KMS-11 (cell line): ENCODE data around the gene OR10H4.

ENCODE experiments used
- H2AFZ ChIP-seq: fragments of 200-600 bp; sonication (generic); 2 replicates; pipeline ENCODE4 v1.6.1; 2016; ENCODE audit warnings: antibody characterized with exemption, mixed run types, low read depth
- H3K27ac ChIP-seq: fragments of 200-600 bp; sonication (generic); 2 replicates; pipeline ENCODE4 v1.6.1; 2016; ENCODE audit warnings: mild to moderate bottlenecking, mixed run types
- H3K27me3 ChIP-seq: fragments of 200-600 bp; sonication (generic); 2 replicates; pipeline ENCODE4 v1.6.1; 2017; ENCODE audit warnings: mild to moderate bottlenecking, low read depth, mixed run types, moderate library complexity; ENCODE audit not compliant: insufficient read depth
- H3K36me3 ChIP-seq: fragments of 200-600 bp; sonication (generic); 2 replicates; pipeline ENCODE4 v1.6.1; 2017; ENCODE audit warnings: mild to moderate bottlenecking, mixed run types; ENCODE audit not compliant: insufficient read depth
- H3K4me1 ChIP-seq: fragments of 200-600 bp; sonication (generic); 2 replicates; pipeline ENCODE4 v1.6.1; 2016; ENCODE audit warnings: mild to moderate bottlenecking, low read depth, mixed run types; ENCODE audit not compliant: poor library complexity, severe bottlenecking
- H3K4me2 ChIP-seq: fragments of 200-600 bp; sonication (generic); 2 replicates; pipeline ENCODE4 v1.7.0; 2016; ENCODE audit warnings: mild to moderate bottlenecking, mixed run types
- H3K4me3 ChIP-seq: fragments of 200-600 bp; sonication (generic); IDR thresholded peaks from 2 replicates; pipeline ENCODE4 v1.6.1; 2017; ENCODE audit warnings: low read depth, low read length, mixed read lengths; ENCODE audit not compliant: insufficient read depth
- H3K79me2 ChIP-seq: fragments of 200-600 bp; sonication (generic); 2 replicates; pipeline ENCODE4 v1.6.1; 2016; ENCODE audit warnings: low read depth, mixed run types; ENCODE audit not compliant: insufficient read depth
- H3K9ac ChIP-seq: fragments of 200-600 bp; sonication (generic); 2 replicates; pipeline ENCODE4 v1.6.1; 2016; ENCODE audit warnings: mild to moderate bottlenecking, mixed run types
- H4K20me1 ChIP-seq: fragments of 200-600 bp; sonication (generic); 2 replicates; pipeline ENCODE4 v1.6.1; 2016; ENCODE audit warnings: mild to moderate bottlenecking, mixed run types; ENCODE audit not compliant: insufficient read depth
- CTCF ChIP-seq: fragments of 200-600 bp; sonication (generic); conservative IDR thresholded peaks from 2 replicates; pipeline ENCODE4 v1.6.1; 2017; ENCODE audit warnings: low read depth, mild to moderate bottlenecking, antibody characterized with exemption, low read length, moderate library complexity, mixed read lengths

OR10H4 gene

DNA sequence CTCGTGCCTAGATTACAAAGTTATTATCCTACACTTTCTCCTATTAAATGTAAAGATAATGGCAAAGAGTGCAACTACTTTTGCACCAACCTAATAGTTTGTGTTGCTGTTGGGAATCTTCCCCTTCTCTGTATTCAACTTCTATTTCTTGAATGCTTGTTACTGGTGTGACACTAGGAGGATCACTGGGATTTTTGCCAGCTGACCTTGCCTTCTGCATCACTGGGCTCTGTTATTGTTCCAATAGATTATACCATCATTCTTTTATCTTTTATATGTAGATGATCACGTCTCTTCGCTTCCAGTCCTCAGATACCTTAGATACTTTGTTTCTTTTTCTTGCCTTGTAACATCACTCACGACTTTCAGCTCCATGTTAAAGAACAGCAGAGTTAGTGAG lies 3.5 kb upstream of the OR10H4 start:
- H2AFZ ChIP-seq, result no peak overlapping the region
- H4K20me1 ChIP-seq, result no peaks in the 10 kb centered on the region
- no peak overlapping the region for H3K9ac ChIP-seq
- no peaks in the 10 kb centered on the region; the same call in 1 of the 2 replicates for H3K27me3 ChIP-seq
- H3K79me2 ChIP-seq, result no peaks in the 10 kb centered on the region
- H3K36me3 ChIP-seq, result no peaks in the 10 kb centered on the region
- H3K4me2 ChIP-seq, result no peak overlapping the region
- TF ChIP-seq CTCF, result no peak
- no peak overlapping the region for H3K4me3 ChIP-seq
- no peaks in the 10 kb centered on the region for H3K4me1 ChIP-seq
- H3K27ac ChIP-seq, result no peak overlapping the region

GRCh38 chr19:15954820-15955219 lies 6.0 kb downstream of the OR10H4 start:
- no peak overlapping the region for H2AFZ ChIP-seq
- no peak overlapping the region for H3K27ac ChIP-seq
- no peak overlapping the region for H3K4me3 ChIP-seq
- H3K79me2 ChIP-seq, result no peaks in the 10 kb centered on the region
- no peaks in the 10 kb centered on the region for H4K20me1 ChIP-seq
- H3K4me1 ChIP-seq, result no peaks in the 10 kb centered on the region
- no peak overlapping the region for H3K9ac ChIP-seq
- H3K36me3 ChIP-seq, result no peaks in the 10 kb centered on the region
- no peak overlapping the region for H3K4me2 ChIP-seq
- no peaks in the 10 kb centered on the region for H3K27me3 ChIP-seq
- no peak for TF ChIP-seq CTCF

GRCh38 chr19:15962319-15962718 lies 13.5 kb downstream of the OR10H4 start:
- Histone ChIP-seq H3K36me3 (no peaks in the 10 kb centered on the region), H4K20me1 (no peaks in the 10 kb centered on the region), H3K27me3 (peaks cover 11% of the 10 kb centered on the region; the same call in 1 of the 2 replicates), H3K9ac (no peak overlapping the region), H3K4me2 (no peak overlapping the region), H2AFZ (no peak overlapping the region), H3K79me2 (no peaks in the 10 kb centered on the region), H3K4me1 (no peaks in the 10 kb centered on the region), H3K27ac (no peak overlapping the region), H3K4me3 (no peak overlapping the region)
- TF ChIP-seq CTCF, result no peak

DNA sequence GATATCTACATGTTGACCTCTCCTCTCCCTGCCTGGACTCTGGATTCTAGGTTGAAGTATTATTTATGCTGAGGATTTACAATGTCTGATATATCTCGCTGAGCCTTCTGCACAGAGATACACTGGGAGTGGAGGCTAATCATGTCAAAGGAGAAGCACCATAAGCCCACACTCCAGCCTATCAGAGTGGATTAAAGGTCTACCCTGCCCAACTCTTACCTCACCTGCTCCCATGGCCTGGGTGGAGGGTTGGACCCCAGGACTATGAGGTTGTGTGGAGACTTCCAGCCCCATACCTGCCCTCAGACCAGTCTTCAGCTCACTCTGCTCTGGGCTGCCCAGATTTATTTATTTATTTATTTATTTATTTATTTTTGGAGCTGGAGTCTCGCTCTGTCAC lies 15.4 kb downstream of the OR10H4 start:
- Histone ChIP-seq H3K4me3 (no peak overlapping the region), H3K36me3 (no peaks in the 10 kb centered on the region), H3K4me2 (no peak overlapping the region), H3K9ac (no peak overlapping the region), H3K27me3 (peaks cover 11% of the 10 kb centered on the region; the same call in 1 of the 2 replicates), H3K4me1 (no peaks in the 10 kb centered on the region), H3K79me2 (no peaks in the 10 kb centered on the region), H4K20me1 (no peaks in the 10 kb centered on the region), H2AFZ (no peak overlapping the region; the same call in 1 of the 2 replicates), H3K27ac (no peak overlapping the region)
- TF ChIP-seq CTCF, result no peak
